Glomerular visceral epithelial cell (primary cell): ENCODE data around the gene PPP1R9A.

Experiments used
- DNase-seq: peaks from one replicate; pipeline ENCODE4 v3.0.0-alpha.2; 2016; ENCODE audit errors: extremely low spot score

Gene PPP1R9A

GRCh38 chr7:95201727-95202126 lies 294.3 kb downstream of the PPP1R9A start:
- no peak for DNase-seq

DNA sequence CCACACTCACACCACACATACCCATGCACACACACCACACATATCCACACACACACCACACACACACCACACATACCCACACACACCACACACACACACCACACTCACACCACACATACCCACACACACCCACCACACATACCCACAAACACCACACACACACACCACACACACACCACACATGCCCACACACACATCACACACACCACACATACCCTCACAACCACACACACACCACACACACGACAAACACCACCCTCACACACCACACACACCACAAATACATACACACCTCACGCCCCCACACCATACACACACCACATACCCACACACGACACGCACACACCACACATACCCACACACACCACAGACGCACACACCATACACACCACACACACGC lies 297.2 kb downstream of the PPP1R9A start:
- no peak for DNase-seq

- peak; percentile 53 for DNase-seq
These were observed 298.4 kb downstream of the PPP1R9A start for GRCh38 chr7:95205665-95206225.

DNA sequence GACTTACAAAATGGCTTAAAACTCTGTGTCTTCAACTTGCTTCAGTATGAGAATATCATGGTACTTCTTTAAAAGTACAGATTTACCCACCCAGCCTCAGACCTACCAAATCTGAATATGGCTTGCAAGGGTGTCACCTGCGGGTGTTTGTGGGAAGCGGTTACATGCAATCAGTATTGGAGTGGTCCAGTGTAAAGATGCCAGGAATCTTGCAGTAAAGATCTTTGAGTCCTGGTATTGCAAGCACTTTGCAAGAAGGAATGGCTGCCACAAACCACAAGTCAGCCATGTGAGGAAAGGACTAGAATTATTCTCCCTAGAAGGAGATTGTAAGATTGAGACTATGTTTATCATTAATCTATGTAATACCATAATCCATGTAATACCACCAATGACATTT lies 301.9 kb downstream of the PPP1R9A start:
- peak; percentile 62 for DNase-seq

- DNase-seq = no peak
These were observed 302.4 kb downstream of the PPP1R9A start for GRCh38 chr7:95209788-95210187.

- no peak for DNase-seq
These were observed 305.8 kb downstream of the PPP1R9A start for GRCh38 chr7:95213148-95213547.

- DNase-seq = peak; percentile 83
These were observed 306.6 kb downstream of the PPP1R9A start for GRCh38 chr7:95213809-95214492.

DNA sequence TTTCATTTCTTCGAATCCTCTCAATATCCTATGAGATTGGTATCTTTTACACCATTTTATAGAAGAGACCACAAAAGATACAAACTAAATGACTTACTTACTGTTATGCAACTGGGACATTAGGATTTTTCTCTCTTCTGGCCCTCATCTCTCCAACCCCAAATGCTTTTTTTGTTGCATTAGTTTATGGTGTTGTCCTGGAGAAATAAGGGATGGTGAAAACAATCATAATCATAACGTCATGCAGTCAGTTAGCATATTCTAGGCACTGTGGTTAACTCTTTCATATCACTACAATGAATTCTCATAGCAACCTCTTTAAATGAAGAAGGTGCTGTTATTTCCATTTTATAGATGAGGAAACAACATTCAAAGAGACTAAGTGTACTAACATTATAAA lies 312.3 kb downstream of the PPP1R9A start:
- no peak for DNase-seq

DNA sequence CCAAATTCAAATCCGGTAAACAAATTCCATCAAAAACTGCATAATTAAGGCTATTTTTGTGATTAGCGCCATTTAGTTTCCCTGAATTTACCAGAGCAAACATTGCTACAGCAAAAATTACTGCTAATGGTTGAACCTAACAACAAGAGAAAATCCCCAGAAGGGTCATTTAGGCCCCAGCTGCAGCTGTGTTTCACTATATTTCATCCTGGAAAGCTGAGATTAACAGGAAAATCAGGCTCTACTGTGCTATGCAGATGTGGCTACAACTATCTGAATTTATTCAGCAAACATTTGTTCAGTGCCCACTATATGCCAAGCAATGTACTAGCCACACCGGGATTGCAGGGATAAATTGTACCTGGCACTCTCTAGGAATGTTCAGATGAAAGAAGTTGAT lies 312.9 kb downstream of the PPP1R9A start:
- no peak for DNase-seq

DNA sequence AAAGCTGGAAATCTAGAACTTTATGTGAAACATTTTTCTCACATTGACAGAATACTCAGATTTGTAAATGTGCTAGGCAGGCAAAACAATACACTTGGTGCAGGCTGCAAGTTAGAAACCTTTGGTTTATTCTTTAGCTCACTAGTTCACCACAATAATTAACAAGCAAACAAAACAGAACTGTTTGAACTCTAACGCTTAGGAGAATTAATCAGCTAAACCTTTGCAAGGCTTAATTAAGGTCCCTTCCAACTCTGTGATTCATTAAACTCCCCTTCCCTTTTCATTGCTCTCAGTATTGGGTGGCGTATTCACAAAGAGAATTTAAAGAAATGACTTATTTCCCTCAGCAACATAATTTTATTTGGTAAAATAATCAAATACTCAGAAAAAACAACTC lies 317.9 kb downstream of the PPP1R9A start:
- no peak for DNase-seq

DNA sequence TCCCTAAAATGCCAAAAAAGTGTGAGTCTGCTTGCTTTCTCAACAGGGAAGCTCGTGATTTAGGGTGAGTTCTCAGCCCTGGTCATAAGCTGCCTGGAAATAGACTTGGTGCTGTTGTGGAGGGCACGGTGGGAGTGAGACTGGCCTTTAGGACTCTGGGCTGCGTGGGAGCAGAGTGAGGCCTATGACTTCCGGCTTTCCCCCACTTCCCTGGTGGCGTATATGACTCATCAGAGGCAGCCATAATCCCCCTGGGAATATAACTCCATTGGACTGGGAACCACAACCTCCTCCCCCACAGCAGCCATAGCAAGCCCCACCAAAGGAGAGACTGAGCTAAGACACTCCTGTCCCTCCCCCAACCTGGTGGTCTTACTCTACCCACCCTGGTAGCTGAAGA lies 321.9 kb downstream of the PPP1R9A start:
- DNase-seq = no peak

- no peak for DNase-seq
These were observed 331.0 kb downstream of the PPP1R9A start for GRCh38 chr7:95238252-95238943.

GRCh38 chr7:95240921-95241320 lies 333.5 kb downstream of the PPP1R9A start:
- no peak for DNase-seq

DNA sequence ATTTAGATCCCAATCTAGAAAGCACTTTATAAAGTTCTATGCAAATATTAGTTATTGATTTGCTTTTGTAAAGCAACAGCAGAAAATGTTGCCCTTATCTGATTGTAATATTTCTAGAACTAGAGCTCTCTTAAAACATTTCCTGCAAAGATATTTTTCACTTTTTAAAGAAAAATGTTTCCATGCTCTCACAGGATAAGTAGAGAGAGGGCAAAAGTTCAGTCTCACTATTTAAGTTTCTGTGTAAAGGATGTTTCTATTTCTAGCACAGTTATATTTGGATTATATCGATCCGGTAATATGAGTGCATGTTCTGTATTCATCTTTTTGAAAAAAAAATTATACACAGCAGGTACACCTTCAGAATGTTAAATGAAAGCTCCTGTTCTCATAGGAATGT lies 334.9 kb downstream of the PPP1R9A start:
- no peak for DNase-seq

DNA sequence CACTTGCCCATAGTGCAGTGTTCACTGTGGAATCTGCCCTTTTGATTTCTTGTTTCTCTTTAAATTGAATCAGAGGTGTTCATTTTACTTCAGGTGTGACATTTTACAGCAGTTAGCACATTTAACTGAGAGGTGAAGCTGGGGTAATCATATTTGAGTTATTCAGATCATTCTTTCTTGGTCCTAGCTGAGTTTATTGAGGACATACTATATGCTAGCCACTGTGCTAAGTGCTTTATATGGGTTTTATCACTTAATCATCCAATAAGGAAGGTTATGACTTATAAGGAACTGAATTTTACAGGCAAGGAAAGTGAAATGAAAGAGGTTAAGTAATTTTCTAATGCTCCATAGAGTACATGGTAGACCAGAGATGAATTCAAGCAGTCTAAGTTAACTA lies 337.2 kb downstream of the PPP1R9A start:
- no peak for DNase-seq

GRCh38 chr7:95245828-95246500 lies 338.6 kb downstream of the PPP1R9A start:
- no peak for DNase-seq

DNA sequence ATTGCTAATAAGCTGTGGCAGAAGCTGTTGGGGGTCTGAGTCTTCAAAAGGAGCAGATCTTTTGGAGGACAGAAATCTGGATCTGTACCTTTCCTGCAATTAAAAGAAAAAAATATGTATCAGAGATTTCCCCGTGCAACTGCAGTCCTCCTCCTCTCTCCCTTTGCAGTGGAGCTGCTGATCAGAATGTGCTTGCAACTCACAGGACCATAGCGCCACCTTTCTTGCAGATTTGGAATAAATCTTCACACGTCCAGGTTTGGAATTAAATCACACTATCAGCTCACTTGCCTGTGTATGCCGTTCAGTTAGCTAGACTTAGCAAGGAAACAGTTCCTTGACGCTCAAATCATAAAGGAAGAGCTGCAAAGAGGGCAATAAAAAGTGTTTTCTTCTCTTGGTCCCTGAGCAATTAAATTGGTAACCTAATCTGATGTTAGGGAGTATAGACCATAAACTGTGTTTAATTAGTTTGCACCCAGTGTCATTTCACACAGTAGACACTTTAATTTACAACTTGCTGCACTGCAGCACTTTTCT lies 339.5 kb downstream of the PPP1R9A start:
- peak; percentile 72 for DNase-seq

- DNase-seq = no peak
These were observed 343.2 kb downstream of the PPP1R9A start for GRCh38 chr7:95250571-95250970.

DNA sequence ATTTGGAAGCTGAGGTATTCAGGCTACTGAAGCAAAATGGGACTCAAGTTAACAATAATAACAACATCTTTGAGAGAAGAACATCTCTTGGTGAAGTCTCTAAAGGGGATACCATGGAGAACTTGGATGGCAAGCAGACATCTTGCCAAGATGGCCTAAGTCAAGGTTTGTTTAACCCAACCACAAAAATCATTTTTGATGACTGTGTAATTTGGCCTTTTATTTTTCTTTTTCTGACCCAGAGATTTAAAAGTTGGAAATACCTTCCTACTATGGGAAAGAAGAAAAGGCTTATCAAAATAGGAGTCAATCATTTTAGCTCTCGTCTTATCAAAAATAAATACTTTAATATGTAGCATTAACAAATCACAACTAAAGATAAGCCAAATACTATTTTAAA lies 344.6 kb downstream of the PPP1R9A start:
- no peak for DNase-seq

GRCh38 chr7:95253986-95254385 lies 346.6 kb downstream of the PPP1R9A start:
- DNase-seq = no peak

- no peak for DNase-seq
These were observed 348.3 kb downstream of the PPP1R9A start for GRCh38 chr7:95255691-95256090.

DNA sequence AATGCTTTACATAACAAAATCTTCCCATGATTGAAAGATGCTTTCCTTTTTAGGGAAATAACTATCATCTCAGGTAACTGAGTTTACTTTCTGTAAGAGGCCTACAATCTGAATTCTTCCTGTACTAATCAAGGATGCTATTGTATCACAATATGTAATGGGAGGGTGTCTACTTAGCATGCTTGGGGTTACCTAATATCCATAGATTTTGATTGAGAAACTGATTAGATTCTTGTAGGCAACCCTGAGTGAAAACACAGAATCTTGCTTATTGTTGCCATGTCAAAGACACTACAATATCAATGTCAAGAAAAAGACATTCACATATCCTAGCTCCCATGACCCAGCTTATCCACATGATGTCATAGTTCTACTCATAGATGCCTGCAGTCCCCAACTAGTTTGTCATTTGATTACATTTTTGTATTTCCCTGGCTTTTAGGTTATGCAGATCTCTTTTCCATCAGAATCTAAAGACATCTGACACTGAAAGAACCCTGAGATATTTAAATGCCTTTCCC lies 354.6 kb downstream of the PPP1R9A start:
- DNase-seq = no peak
